Chondrocyte (in vitro differentiated cells): ENCODE results near the gene PALM. TPM values are rescaled to one million over a fixed set of nuclear protein-coding genes. Genes with fewer than 3 reads are reported as not detected.

ENCODE experiments used
- DNase-seq: peaks from one replicate; pipeline ENCODE4 v3.0.0; 2021; ENCODE audit warnings: mixed read lengths, low spot score
- H3K27ac Mint-ChIP-seq: one replicate; pipeline ENCODE4 v1.8.0; 2021; ENCODE audit warnings: mild to moderate bottlenecking, moderate library complexity, mixed read lengths; ENCODE audit not compliant: unreplicated experiment
- H3K27me3 Mint-ChIP-seq: 2 replicates; pipeline ENCODE4 v1.8.0; 2021; ENCODE audit warnings: low read depth, mixed read lengths
- H3K36me3 Mint-ChIP-seq: 2 replicates; pipeline ENCODE4 v1.8.0; 2021; ENCODE audit warnings: low read depth, mixed read lengths
- H3K4me1 Mint-ChIP-seq: 2 replicates; pipeline ENCODE4 v1.8.0; 2021; ENCODE audit warnings: low read depth, mild to moderate bottlenecking, mixed read lengths
- H3K4me3 Mint-ChIP-seq: one replicate; pipeline ENCODE4 v1.8.0; 2021; ENCODE audit warnings: mild to moderate bottlenecking, moderate library complexity, mixed read lengths; ENCODE audit not compliant: unreplicated experiment
- H3K9me3 Mint-ChIP-seq: 2 replicates; pipeline ENCODE4 v1.8.0; 2021; ENCODE audit warnings: low read depth, mixed read lengths
- total RNA-seq: library from RNA; stranded (reverse); gene quantifications from 3 replicates; pipeline ENCODE4 v1.2.1, GENCODE V29; 2021
- TF ChIP-seq, protein P1 (sequence below): fragments of 200-600 bp; sonication (generic); IDR thresholded peaks from 2 replicates; pipeline ENCODE4 v1.5.0; 2021; ENCODE audit warnings: antibody characterized with exemption, mild to moderate bottlenecking, moderate library complexity

The PALM gene
- total RNA-seq, 1 donor from 2014 or later = 182 TPM

DNA sequence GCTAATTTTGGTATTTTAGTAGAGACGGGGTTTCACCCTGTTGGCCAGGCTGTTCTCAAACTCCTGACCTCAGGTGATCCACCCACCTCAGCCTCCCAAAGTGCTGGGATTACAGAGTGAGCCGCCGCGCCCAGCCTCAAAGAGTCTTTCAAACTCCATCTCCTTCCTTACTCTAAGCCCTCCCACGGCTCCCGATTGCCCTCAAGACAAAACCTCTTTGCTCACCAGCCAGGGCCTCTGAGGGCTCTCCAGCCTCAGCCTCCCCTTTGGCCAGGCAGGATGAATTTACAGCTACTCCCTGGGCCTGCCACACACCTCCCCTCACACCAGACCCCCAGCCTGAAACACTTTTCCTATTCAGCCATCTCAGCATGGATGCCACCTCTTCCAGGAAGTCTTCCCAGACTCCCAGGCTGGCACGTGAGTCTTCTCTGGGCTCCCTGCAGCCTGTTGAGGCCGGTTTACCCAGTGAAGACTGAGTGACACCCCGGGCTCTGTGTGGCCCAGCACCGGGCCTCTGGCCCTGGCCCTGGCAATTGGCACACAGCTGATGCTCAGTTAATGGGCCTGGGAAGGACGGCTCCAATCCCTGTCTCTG, 21.1 kb upstream of the PALM start:
- H3K27me3 Mint-ChIP-seq = no peaks in the 10 kb centered on the region
- TF ChIP-seq, protein P1, sequence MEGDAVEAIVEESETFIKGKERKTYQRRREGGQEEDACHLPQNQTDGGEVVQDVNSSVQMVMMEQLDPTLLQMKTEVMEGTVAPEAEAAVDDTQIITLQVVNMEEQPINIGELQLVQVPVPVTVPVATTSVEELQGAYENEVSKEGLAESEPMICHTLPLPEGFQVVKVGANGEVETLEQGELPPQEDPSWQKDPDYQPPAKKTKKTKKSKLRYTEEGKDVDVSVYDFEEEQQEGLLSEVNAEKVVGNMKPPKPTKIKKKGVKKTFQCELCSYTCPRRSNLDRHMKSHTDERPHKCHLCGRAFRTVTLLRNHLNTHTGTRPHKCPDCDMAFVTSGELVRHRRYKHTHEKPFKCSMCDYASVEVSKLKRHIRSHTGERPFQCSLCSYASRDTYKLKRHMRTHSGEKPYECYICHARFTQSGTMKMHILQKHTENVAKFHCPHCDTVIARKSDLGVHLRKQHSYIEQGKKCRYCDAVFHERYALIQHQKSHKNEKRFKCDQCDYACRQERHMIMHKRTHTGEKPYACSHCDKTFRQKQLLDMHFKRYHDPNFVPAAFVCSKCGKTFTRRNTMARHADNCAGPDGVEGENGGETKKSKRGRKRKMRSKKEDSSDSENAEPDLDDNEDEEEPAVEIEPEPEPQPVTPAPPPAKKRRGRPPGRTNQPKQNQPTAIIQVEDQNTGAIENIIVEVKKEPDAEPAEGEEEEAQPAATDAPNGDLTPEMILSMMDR = no peak
- H3K36me3 Mint-ChIP-seq = peaks cover 2% of the 10 kb centered on the region
- DNase-seq = no peak
- H3K9me3 Mint-ChIP-seq = no peaks in the 10 kb centered on the region
- no peaks in the 10 kb centered on the region for H3K4me1 Mint-ChIP-seq
- no peak overlapping the region for H3K4me3 Mint-ChIP-seq
- no peak overlapping the region for H3K27ac Mint-ChIP-seq

DNA sequence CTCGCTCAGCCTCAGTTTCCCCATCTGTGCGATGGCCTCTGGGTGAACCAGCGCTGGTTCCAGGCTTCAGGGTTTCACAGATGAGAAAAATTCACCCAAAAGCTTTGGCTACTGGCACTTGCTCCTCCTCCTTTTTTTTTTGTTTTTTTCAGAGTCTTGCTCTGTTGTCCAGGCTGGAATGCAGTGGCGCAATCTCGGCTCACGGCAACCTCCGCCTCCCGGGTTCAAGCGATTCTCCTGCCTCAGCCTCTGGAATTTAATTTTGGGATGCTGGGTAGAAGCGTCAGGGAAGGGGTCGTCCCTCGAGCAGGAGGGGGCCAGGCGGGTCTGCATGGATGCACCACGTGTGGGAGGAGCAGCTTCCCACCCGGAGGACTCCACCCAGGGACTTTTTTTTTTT, 20.5 kb upstream of the PALM start:
- H3K36me3 Mint-ChIP-seq = no peaks in the 10 kb centered on the region
- no peak for DNase-seq
- no peaks in the 10 kb centered on the region for H3K4me1 Mint-ChIP-seq
- H3K9me3 Mint-ChIP-seq = no peaks in the 10 kb centered on the region
- no peaks in the 10 kb centered on the region for H3K27me3 Mint-ChIP-seq
- TF ChIP-seq, protein P1 = no peak
- H3K4me3 Mint-ChIP-seq = no peak overlapping the region
- no peak overlapping the region for H3K27ac Mint-ChIP-seq

DNA sequence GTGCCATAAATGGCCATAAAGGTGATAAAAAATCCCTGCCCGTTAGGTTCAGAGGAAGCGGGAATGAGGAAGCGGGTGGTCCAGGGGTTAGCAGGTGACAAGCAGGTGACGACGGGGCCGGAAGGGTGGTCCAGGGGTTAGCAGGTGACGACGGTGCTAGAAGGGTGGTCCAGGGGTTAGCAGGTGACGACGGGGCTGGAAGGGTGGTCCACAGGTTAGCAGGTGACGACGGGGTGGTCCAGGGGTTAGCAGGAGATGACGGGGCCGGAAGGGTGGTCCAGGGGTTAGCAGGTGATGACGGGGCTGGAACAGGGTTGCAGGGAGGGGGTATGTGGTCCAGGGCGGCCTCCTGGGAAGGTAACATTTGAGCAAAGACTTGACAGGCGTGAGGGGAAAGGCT, 19.7 kb upstream of the PALM start:
- no peaks in the 10 kb centered on the region for H3K9me3 Mint-ChIP-seq
- H3K4me1 Mint-ChIP-seq = no peaks in the 10 kb centered on the region
- H3K27me3 Mint-ChIP-seq = no peaks in the 10 kb centered on the region
- TF ChIP-seq, protein P1 = no peak
- no peak overlapping the region for H3K27ac Mint-ChIP-seq
- H3K4me3 Mint-ChIP-seq = no peak overlapping the region
- H3K36me3 Mint-ChIP-seq = no peaks in the 10 kb centered on the region
- no peak for DNase-seq

DNA sequence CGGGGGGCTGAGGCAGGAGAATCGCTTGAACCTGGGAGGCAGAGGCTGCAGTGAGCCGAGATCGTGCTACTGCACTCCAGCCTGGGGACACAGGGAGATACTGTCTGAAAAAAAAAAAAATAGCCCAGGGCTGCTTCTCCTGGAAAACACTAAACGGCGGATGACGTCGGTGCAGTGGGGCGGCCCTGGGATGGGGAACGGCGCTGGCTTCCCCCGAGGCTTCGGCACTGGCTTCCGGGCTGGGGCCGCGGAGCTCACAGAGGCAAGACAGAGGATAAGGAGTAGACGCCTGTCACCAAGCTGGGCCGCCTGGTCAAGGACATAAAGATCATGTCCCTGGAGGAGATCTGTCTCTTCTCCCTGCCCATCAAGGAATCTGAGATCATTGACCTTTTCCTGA, 18.5 kb upstream of the PALM start:
- Mint-ChIP-seq H3K9me3 (no peaks in the 10 kb centered on the region), H3K27ac (no peak overlapping the region), H3K4me1 (no peaks in the 10 kb centered on the region), H3K4me3 (no peak overlapping the region), H3K27me3 (no peaks in the 10 kb centered on the region), H3K36me3 (no peaks in the 10 kb centered on the region)
- TF ChIP-seq, protein P1 = no peak
- DNase-seq = no peak

DNA sequence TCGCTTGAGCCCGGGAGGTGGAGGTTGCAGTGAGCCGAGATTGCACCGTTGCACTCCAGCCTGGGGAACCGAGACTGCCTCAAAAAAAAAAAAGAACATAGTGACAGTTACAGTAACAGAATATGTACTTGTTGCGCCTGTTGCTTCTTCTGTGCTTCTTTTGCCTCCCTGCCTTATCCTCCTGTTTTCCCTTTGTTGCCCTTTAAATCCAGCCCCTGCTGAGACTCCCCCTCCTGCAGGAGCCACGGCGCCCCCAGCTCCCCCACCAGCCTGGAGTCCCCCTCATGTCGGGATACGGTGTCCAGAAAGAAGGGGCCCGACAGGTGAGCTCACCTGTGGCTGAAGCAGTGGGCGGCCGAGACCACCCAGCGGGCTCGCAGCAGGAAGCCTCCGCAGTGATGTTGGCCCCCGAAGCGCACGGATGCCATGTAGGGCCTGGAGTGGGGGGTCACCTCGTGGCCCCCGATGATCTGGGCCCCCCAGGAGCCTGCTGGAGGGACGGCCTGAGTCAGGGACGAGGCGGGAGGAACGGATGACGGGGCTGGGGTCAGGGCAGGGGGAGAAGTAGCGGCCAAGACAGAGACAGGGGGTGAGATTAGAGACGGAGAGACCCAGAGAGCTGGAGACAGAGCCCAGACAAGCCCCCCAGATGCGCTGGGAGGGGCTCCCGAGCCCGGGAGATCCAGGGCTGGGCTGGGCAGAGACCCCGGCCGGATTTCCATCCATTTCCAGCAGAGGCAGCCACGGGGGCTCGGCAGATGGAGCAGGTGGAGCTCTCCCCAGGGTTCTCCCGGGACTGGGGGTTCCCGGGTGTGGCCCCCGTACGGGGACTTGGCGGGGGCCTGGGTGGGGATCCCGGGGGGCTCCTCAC, 14.0 kb upstream of the PALM start:
- Mint-ChIP-seq H3K36me3 (no peaks in the 10 kb centered on the region), H3K27me3 (no peaks in the 10 kb centered on the region), H3K9me3 (no peaks in the 10 kb centered on the region), H3K4me1 (no peaks in the 10 kb centered on the region), H3K4me3 (no peak overlapping the region), H3K27ac (no peak overlapping the region)
- no peak for DNase-seq
- TF ChIP-seq, protein P1 = no peak
